Effector CD4-positive, alpha-beta T cell (primary cell): ENCODE measurements around the gene PLEKHA3.
"Not testable (repeated sequence)": the region's sequence is repeated elsewhere in the genome, so short reads cannot be mapped to it uniquely, and the experiment has no call there.

ENCODE experiments used
- DNase-seq: peaks from one replicate; pipeline ENCODE4 v3.0.0-alpha.2; 2020

Gene PLEKHA3

DNA sequence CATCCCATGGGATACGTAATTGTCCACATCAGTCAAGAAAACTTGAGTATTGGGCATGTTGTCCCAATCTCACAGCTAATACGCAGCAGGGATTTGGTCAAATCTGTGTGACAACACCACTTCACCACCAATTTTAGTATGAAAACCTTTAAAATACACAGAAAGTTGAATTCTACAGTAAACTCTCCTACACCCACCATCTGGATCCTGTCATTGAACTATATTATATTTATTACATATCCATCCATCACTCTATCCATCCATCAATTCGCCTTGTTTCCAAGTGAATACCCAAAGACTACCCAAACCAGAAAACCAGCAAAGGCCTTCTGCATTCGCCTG lies 1.0 kb upstream of the PLEKHA3 start:
- DNase-seq, result no peak

DNA sequence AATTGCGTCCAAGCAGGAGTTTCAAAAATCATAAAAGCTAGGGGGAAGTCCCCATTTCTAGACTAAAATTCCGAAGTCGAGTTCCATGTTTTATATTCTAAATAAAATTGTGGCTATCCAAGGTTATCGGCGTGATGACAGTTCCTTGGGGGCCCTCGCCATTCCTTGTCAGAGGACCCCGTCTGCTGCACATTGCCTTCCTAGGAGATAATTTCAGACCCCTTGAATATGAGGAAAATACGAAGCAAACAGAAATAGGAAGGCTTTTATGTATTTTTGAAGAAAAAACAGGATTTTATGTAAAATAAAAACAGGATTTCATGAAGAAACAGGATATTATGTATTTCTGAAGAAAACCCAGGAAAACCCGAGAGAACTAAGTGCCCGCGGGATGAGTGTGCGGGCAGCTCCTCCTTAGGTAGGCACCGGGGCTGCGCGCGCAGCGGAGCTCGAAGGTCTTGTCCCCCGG lies 465 bp upstream of the PLEKHA3 start:
- no peak for DNase-seq

DNA sequence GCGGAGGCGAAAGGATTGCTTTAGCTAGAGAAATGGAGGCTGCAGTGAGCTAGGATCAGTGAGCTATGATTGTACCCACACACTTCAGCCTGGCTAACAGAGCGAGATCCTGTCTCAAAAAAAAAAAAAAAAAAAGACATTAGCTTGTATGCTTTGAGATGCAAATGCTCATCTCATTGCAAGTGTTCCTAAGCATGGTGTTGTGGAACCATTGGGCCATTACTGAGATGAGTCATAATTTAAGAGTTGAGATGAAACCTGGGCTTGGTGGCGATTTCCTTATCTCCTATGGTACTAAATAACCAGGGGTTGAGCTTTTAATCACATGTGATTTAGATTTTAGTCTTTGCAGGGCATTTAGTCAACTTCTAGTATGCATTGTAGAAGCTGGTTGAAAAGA lies 2.2 kb downstream of the PLEKHA3 start:
- DNase-seq, result no peak

DNA sequence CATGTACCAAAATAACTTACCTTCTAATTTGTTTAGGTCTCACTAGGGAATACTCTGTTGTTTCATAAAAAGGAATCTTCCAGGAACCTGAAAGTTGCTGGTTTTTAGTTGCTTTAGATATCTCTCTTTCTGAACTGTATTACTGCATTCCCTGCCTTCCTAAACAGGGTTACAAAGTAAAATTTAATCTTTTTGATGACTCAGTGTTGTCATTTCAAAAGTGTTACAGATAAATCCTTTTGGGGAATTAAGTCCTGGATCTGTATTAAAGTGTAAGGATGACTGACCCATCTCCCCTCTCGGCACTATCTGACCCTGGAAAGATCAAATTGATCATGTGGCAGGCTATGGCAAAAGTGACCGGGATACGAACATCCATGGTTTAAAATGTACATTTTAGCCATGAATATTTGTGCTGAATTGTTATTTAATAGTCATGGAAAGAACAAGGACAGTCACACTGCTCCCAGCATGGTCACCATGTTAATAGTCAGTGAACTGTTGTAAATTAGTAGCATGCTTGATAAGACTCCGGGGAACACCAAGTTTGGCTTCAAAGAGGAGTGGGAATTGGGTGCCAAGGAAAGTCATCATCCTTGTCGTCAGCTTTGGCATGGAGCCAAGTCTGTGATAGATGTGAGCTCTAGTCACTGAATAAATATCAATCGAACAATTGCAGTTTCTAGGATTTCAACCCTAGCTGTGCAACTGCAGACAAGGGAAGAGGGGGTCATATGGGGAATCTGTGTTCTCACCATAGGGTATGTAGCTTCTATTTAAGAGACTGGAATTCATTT lies 4.2 kb downstream of the PLEKHA3 start:
- no peak for DNase-seq

- no peak for DNase-seq
These were observed 5.1 kb downstream of the PLEKHA3 start for GRCh38 chr2:178485356-178485755.

GRCh38 chr2:178491612-178492011 lies 11.4 kb downstream of the PLEKHA3 start:
- DNase-seq, result no peak

DNA sequence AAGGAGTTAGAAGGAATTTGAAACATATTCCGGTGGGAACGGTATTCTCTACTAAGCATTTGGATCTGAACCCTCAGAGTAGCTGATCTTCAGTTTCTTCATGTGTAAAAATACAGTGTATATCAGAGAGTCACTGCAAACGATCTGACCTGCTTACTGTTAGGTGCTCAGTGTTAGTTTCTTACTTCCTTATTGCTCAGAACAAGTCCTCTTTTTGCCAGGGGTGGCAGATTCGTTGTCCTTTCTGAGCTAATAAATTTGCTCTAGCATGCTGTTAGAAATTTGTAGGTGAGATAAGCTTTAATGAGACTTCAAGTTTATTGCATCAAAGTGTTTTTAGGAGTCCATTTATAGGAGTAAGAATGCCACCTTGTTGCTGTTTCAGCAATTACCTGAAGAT lies 15.8 kb downstream of the PLEKHA3 start:
- DNase-seq, result no peak

DNA sequence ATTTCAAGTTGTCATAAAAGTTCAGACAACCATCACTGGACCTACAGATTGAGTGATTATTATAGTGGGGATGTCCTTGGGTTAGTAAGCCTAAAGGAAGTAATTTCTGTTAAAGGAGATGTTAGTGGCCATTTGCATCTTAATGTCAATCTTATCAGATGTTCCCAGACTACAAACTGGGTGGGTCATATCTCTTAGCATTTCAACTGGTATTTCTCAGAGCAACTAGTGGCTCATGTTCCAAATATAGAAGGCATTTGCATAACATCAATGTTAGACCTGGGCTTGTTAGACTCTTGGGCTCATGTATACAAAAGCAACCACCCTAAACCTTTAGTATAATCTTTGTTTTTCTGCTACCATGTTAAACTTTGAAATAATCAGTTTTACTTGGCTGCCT lies 17.9 kb downstream of the PLEKHA3 start:
- DNase-seq, result no peak

DNA sequence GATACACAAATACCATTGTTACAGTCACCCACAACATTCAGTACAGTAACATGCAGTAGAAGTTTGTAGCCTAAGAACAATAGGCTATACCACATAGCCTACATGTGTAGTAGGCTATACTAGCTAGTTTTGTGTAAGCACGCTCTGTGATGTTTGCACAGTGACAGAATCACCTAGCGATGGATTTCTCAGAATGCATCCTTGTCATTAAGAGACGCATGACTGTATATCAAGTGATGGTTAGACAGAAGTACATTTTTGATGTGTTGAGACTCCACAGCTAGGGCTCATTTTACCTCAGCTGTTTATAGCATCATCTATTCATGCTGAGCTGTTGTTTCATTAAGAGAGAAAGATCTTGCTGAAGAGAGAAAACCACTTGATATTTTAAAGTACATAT lies 19.4 kb downstream of the PLEKHA3 start:
- DNase-seq, result no peak

DNA sequence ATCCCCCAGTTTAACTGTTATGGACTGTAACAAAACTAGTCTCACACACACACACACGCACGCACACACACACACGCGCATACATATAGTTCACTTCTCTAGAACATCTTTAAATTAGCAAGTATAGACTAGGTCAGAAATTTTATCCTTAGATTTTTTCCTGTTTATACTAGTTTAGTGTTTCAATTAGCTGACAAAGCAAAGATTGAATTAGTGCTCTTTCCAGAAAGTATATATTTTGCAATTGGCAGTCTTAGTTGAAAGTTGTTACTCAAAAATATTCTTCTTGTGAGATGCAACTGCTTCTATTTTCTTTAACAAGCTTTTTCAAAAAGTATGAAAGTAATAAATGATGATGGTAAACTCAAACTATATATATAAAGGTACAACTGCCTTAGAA lies 22.5 kb downstream of the PLEKHA3 start:
- no peak for DNase-seq

- no peak for DNase-seq
These were observed 25.8 kb downstream of the PLEKHA3 start for GRCh38 chr2:178506101-178506500.

GRCh38 chr2:178506524-178506923 lies 26.3 kb downstream of the PLEKHA3 start:
- DNase-seq, result no peak

DNA sequence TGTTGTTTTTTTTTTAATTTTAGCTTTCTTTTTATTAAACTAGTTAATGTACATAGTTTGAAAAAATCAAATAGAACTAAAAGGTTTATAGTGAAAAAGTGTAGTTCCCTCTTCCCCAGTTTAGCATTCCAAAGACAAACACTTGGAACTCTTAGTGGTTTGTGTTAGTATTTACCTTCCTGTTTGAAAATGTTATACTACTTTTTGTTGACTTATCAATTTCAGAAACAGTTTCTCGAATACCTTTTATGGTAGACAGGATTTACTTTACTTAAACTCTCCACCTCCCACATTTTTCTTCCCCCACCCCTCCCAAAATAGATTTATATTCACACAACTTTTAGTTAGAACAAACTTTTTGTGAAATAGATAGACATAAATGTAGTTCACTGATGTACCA lies 26.7 kb downstream of the PLEKHA3 start:
- DNase-seq, result no peak

DNA sequence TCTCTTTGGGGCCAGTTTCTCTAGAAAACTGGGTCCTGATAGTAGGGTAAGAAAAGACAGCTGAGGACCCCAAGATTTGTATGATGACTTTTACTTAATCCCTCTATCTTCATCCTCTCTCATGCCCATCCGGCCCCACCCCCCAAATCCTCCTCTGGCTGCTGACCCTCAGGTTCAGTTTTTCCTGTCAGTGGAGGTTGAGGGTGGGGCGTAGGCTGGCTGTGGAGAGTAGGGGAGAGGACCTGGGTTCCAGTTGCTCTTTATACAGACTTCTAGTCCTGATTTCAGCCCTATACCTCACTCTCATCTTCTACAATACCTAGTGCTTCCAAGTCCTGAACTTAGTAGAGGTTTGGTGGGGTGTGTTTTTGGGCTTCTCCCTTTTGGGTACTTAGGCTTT lies 28.4 kb downstream of the PLEKHA3 start:
- no peak for DNase-seq

- DNase-seq, result no peak
These were observed 30.1 kb downstream of the PLEKHA3 start for GRCh38 chr2:178510384-178510783.

- DNase-seq, result no peak
These were observed 32.2 kb downstream of the PLEKHA3 start for GRCh38 chr2:178512484-178512883.

- DNase-seq, result no peak
These were observed 33.6 kb downstream of the PLEKHA3 start for GRCh38 chr2:178513876-178514275.

DNA sequence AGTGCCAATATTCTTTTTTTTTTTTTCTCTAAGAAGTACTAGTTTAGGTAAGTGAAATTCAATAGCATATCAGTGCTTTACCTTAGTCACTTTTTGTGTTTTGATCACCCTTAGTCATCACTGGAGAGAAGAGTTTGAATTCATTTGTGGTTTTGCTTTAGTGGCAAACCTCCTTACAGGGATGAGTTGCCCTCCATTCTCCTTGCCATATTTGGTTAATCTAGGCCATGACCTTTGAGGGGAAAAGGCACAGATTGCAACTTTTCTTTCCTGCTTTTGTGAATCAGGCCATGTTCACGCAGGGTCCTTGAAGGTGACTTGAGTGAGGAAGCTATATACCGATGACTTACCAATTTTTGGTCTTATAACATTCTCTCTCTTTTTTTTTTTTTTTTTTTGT lies 34.4 kb downstream of the PLEKHA3 start:
- DNase-seq, result no peak

DNA sequence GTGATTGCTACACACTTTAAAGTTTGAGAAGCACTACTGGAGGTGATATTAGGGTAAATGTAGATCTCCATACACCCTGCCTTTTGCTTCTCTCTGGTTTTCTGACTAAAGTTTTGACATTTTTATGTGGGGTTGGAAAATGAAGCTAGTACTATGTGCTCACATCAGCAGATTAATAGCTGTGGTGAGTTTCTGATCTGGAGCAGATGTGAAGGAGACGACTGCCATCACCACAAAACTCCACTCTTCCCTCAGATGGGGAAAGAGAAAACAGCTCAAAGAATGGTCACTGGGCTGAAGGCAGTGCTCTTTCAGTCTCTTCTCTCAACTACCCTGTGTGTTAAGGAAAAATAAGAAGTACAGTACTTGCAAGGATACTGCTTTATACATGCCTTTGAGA lies 37.2 kb downstream of the PLEKHA3 start:
- no peak for DNase-seq

- DNase-seq, result no peak
These were observed 41.3 kb downstream of the PLEKHA3 start for GRCh38 chr2:178521304-178522150.

DNA sequence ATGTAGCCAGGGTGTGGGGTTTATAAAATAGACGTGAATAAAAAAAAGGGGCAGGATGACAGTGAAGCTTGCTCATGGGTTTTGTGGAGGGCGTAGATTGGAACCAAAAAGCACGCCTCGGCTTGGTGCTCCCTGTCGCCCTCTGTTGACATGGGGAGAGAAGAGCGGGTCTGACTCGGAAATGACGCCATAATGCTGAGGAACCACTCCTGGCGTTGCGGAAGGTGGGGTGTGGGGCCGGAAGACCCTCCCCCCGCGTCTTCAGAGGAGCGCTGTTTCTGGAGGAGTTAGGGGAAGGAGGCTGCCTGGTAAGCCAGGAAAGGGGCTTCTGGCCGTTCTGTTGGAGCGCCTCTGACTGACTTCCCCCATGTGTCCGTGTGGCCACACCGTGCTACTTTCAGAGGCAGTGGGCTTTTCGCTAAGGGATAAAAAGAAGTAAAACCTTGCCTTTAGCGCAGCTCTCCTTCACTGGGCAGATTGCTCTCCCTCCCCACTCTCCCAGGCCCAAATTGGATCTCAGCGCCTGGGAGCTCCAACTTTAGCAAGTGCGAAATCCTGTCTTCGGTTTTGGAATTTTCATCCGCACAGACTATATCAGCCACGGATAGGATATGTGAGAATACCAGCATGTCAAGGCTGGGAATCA lies 42.8 kb downstream of the PLEKHA3 start:
- DNase-seq, result peak; percentile 76

GRCh38 chr2:178523596-178524134 lies 43.4 kb downstream of the PLEKHA3 start:
- DNase-seq, result no peak

DNA sequence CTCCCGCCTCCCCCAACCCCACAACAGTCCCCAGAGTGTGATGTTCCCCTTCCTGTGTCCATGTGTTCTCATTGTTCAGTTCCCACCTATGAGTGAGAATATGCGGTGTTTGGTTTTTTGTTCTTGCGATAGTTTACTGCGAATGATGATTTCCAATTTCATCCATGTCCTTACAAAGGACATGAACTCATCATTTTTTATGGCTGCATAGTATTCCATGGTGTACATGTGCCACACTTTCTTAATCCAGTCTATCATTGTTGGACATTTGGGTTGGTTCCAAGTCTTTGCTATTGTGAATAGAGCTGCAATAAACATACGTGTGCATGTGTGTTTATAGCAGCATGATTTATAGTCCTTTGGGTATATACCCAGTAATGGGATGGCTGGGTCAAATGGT lies 44.8 kb downstream of the PLEKHA3 start:
- not testable (repeated sequence) for DNase-seq
